PC-9 (cell line): Measurements from ENCODE around the gene SPATA3.

Experiments
- CTCF ChIP-seq: fragments of 200-600 bp; sonication (generic); conservative IDR thresholded peaks from 2 replicates; pipeline ENCODE4 v1.6.1; 2017; ENCODE audit warnings: mixed run types, antibody characterized with exemption, mild to moderate bottlenecking, moderate library complexity
- EZH2 ChIP-seq: fragments of 200-600 bp; sonication (generic); IDR thresholded peaks from 2 replicates; pipeline ENCODE4 v1.8.0; 2017; ENCODE audit warnings: antibody characterized with exemption, low read depth

GRCh38 chr2:230989731-230990130 is 6.2 kb upstream of the SPATA3 start:
- TF ChIP-seq CTCF = no peak
- TF ChIP-seq EZH2 = no peak
